C4-2B (cell line): ENCODE results near the gene INPPL1.

Experiments used
- ZFX ChIP-seq: fragments of 450-650 bp; IDR thresholded peaks from 2 replicates; pipeline ENCODE4 v1.6.1; 2017
- TF ChIP-seq, protein P1 (sequence below): fragments of 450-650 bp; conservative IDR thresholded peaks from 2 replicates; pipeline ENCODE4 v1.5.1; 2017; ENCODE audit warnings: mild to moderate bottlenecking

DNA sequence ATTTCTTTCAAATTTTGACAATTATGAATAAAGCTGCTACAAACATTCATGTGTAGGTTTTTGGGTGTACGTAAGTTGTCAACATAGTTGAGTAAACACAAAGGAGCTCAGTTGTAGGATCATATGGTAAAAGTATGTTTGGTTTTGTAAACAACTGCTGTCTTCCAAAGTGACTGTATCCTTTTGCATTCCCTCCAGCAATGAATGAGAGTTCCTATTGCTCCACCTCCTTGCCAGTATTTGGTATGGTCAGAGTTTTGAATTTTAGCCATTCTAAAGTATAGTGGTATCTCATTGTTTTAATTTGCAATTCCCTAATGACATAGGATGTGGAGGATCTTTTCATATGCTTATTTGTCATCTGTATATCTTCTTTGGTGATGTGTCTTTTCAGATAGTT, 47.4 kb downstream of the INPPL1 start:
- TF ChIP-seq ZFX: no peak
- TF ChIP-seq, protein P1, sequence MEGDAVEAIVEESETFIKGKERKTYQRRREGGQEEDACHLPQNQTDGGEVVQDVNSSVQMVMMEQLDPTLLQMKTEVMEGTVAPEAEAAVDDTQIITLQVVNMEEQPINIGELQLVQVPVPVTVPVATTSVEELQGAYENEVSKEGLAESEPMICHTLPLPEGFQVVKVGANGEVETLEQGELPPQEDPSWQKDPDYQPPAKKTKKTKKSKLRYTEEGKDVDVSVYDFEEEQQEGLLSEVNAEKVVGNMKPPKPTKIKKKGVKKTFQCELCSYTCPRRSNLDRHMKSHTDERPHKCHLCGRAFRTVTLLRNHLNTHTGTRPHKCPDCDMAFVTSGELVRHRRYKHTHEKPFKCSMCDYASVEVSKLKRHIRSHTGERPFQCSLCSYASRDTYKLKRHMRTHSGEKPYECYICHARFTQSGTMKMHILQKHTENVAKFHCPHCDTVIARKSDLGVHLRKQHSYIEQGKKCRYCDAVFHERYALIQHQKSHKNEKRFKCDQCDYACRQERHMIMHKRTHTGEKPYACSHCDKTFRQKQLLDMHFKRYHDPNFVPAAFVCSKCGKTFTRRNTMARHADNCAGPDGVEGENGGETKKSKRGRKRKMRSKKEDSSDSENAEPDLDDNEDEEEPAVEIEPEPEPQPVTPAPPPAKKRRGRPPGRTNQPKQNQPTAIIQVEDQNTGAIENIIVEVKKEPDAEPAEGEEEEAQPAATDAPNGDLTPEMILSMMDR: no peak
